OCI-LY7 (cell line): Measurements from ENCODE around the gene UBE2J2. TPM values are rescaled to one million over a fixed set of nuclear protein-coding genes. Genes with fewer than 3 reads are reported as not detected.

Experiments used
- BruUV-seq: library from RNA; stranded (reverse); fragments of 400-500 nt; replicated peaks from 2 replicates; lab custom pipeline; 2021; lab: Mats Ljungman, UMichigan
- CTCF ChIA-PET: fragments of 300-600 bp; sonication (Branson Sonifier 250); formaldehyde crosslinking; loops from one replicate; lab custom pipeline; 2022; ENCODE audit warnings: antibody characterized with exemption; ENCODE audit not compliant: unreplicated experiment; lab: Charles Lee
- POLR2A ChIA-PET: fragments of 300-600 bp; sonication (Branson Sonifier 250); formaldehyde crosslinking; loops from one replicate; lab custom pipeline; 2022; ENCODE audit warnings: antibody characterized with exemption; lab: Charles Lee
- DNase-seq: peaks from one replicate; pipeline ENCODE4 v3.0.0-alpha.2; 2015; ENCODE audit warnings: low spot score
- H2AFZ ChIP-seq: fragments of 200-600 bp; sonication (generic), shearing (Covaris generic); 2 replicates; pipeline ENCODE4 v1.6.1; 2014; ENCODE audit warnings: mild to moderate bottlenecking, antibody characterized with exemption, low read length, moderate library complexity
- H3K27ac ChIP-seq: fragments of 200-600 bp; sonication (generic); 2 replicates; pipeline ENCODE4 v1.5.1; 2014; ENCODE audit warnings: mixed run types, low read depth, mild to moderate bottlenecking, moderate library complexity, low read length, inconsistent platforms; ENCODE audit not compliant: poor library complexity, severe bottlenecking
- H3K36me3 ChIP-seq: fragments of 200-600 bp; sonication (generic); 2 replicates; pipeline ENCODE4 v1.6.1; 2014; ENCODE audit warnings: mild to moderate bottlenecking, antibody characterized with exemption, low read length, moderate library complexity, mixed read lengths; ENCODE audit not compliant: insufficient read depth
- H3K4me1 ChIP-seq: fragments of 200-600 bp; sonication (generic); 2 replicates; pipeline ENCODE4 v1.5.1; 2014; ENCODE audit warnings: mild to moderate bottlenecking, low read length; ENCODE audit not compliant: insufficient read depth, poor library complexity, severe bottlenecking
- H3K4me2 ChIP-seq: fragments of 200-600 bp; sonication (generic); 2 replicates; pipeline ENCODE4 v1.6.1; 2014; ENCODE audit warnings: mild to moderate bottlenecking, low read length
- H3K4me3 ChIP-seq: fragments of 200-600 bp; sonication (generic); 2 replicates; pipeline ENCODE4 v1.5.1; 2014; ENCODE audit warnings: mild to moderate bottlenecking, low read depth, low read length; ENCODE audit not compliant: poor library complexity, severe bottlenecking
- H3K79me2 ChIP-seq: fragments of 200-600 bp; sonication (generic); 2 replicates; pipeline ENCODE4 v1.6.1; 2016; ENCODE audit warnings: low read depth, mild to moderate bottlenecking, low read length, moderate library complexity, mixed read lengths; ENCODE audit not compliant: insufficient read depth
- H3K9me2 ChIP-seq: fragments of 200-600 bp; sonication (generic); 2 replicates; pipeline ENCODE4 v1.6.1; 2016; ENCODE audit warnings: mild to moderate bottlenecking, low read length, mixed read lengths; ENCODE audit not compliant: insufficient read depth
- H3K9me3 ChIP-seq: fragments of 200-600 bp; sonication (generic); 2 replicates; pipeline ENCODE4 v1.6.1; 2014; ENCODE audit warnings: mild to moderate bottlenecking, mixed run types, low read length, mixed read lengths
- H4K20me1 ChIP-seq: fragments of 200-600 bp; sonication (generic); 2 replicates; pipeline ENCODE4 v1.6.1; 2014; ENCODE audit warnings: mild to moderate bottlenecking, antibody characterized with exemption, low read length, moderate library complexity, mixed read lengths; ENCODE audit not compliant: insufficient read depth
- CTCF ChIP-seq: fragments of 200-600 bp; sonication (generic); conservative IDR thresholded peaks from 2 replicates; pipeline ENCODE4 v1.5.1; 2014; ENCODE audit warnings: mild to moderate bottlenecking, antibody characterized with exemption, low read length, moderate library complexity, mixed read lengths
- EZH2phosphoT487 ChIP-seq: fragments of 200-600 bp; sonication (generic); IDR thresholded peaks from 2 replicates; pipeline ENCODE4 v1.6.1; 2018; ENCODE audit warnings: low read depth, borderline replicate concordance, mild to moderate bottlenecking, mixed run types, antibody characterized with exemption, low read length, moderate library complexity, mixed read lengths
- intact Hi-C: fragments of 100-400 bp; cut with micrococcal nuclease; formaldehyde crosslinking; loops from one replicate; pipeline ENCODE4 v1.10.0; 2022; ENCODE audit not compliant: unreplicated experiment
- total RNA-seq, 2 experiments: library from RNA; depleted of rRNA in 1 of 2; stranded (reverse); fragments of >200 nt in 1 of 2; shearing (Covaris generic) in 1 of 2; gene quantifications; 2 replicates each; pipeline ENCODE4 v1.2.3, GENCODE V29; 2014 to 2022

Gene UBE2J2
- total RNA-seq, 2 experiments from 2014 or later: 69.2 to 88.7 TPM

DNA sequence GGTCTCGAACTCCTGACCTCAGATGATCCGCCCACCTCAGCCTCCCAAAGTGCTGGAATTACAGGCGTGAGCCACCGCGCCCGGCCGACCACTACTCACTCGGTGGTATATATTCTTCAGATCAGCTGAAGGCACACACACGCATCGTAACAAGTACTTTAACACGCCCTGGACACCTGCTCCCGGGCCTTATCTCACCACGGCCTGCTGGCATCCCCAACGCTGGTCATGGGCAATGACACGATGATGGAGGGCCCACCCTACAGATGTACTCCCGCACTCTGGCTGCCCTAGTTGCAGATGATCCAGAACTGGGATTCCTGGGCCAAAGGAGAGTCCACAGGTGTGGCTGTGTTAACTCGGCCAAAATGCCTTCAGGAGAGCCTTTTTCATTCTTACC, 11.6 kb downstream of the UBE2J2 start:
- ChIA-PET CTCF (no interaction called here), POLR2A (no interaction called here)
- Histone ChIP-seq H3K9me3 (no peaks in the 10 kb centered on the region), H3K4me1 (no peaks in the 10 kb centered on the region), H3K9me2 (no peaks in the 10 kb centered on the region), H3K27ac (no peak overlapping the region), H3K4me2 (no peak overlapping the region), H4K20me1 (no peaks in the 10 kb centered on the region), H2AFZ (no peak overlapping the region), H3K79me2 (no peaks in the 10 kb centered on the region), H3K4me3 (no peak overlapping the region), H3K36me3 (peaks cover 77% of the 10 kb centered on the region)
- DNase-seq: no peak
- intact Hi-C loops: no loop called here
- no peak for TF ChIP-seq EZH2phosphoT487
- no peak for TF ChIP-seq CTCF
- BruUV-seq: no TSS peak

DNA sequence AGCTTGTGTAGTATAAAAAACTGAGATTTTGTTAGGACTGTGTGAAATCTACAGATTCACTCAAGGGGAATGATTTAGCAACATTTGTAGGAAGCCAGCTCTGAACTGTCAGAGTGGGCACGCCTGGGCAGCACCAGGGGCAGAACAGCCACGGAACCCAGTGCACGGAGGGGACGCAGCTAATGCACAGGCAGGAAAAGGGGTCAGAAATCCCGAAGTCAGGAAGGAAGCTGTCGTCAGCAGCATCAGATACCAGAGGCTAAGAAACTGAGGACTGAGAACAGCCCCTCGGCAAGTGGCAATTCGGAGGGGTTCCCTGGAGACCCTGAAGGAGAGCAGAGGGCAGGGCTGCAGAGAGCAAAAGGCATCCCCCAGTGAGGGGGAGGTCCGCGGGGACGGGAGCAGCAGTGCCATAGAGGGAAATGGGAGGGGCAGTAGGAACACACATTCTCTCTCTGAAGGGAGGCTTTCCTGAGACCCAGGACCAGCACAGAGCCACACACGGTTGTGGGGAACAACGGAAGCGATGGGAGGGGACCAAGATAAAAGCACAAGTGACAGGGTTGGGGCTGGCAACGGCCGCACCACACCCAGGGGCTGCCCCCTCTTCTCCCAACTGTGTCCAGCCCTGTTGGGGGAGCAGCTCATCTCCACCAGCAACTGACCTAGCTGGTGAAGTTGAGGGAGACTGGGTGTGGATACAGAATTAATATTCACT, 12.7 kb downstream of the UBE2J2 start:
- TF ChIP-seq EZH2phosphoT487: no peak
- TF ChIP-seq CTCF: no peak
- Histone ChIP-seq H3K4me2 (no peak overlapping the region), H3K9me2 (no peaks in the 10 kb centered on the region), H3K9me3 (no peaks in the 10 kb centered on the region), H2AFZ (no peak overlapping the region), H3K36me3 (peaks cover 83% of the 10 kb centered on the region), H4K20me1 (no peaks in the 10 kb centered on the region), H3K4me1 (no peaks in the 10 kb centered on the region), H3K27ac (no peak overlapping the region), H3K4me3 (no peak overlapping the region), H3K79me2 (no peaks in the 10 kb centered on the region)
- BruUV-seq: no TSS peak
- intact Hi-C loops: no loop called here
- ChIA-PET CTCF (no interaction called here), POLR2A (interaction anchor here (0.7 to 0.8 kb wide), 2 partner anchors 12 to 145 kb away, joined by 3 read pairs; partner anchors contain the start of genes C1orf159 and UBE2J2)
- DNase-seq: no peak

DNA sequence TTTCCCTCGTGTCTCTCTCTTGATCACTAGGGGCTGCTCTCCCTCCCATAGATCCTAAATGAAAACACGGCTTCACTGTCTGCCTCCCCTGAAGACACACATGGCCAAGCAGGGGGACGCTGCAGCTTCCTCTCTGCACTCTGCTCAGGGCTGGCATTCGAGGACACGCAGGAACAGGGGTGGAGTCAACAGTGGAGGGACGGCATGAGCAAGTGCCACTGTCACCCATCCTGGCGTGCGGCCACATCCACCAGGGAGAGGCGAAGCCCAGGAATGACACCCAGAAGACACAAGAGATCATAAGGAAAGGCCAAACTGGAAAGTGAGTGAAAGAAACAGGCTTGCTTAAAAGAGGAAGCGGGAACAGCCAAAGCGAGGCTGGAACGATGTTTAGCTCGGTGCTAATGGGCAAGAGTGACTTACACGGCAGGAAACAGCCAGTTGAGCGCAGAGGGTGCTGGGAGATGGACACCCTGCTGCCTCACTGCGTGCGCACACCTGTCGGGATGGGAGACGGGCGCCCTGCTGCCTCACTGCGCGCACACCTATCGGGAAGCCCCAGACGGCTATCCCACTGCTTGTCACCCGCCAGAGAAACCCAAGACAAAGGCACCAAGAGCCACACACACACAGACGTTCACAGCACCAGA, 13.6 kb downstream of the UBE2J2 start:
- intact Hi-C loops: no loop called here
- Histone ChIP-seq H3K9me2 (no peaks in the 10 kb centered on the region), H3K4me2 (no peak overlapping the region), H4K20me1 (no peaks in the 10 kb centered on the region), H3K27ac (no peak overlapping the region), H3K36me3 (peaks cover 83% of the 10 kb centered on the region), H3K79me2 (no peaks in the 10 kb centered on the region), H3K4me1 (no peaks in the 10 kb centered on the region), H3K4me3 (no peak overlapping the region), H3K9me3 (no peaks in the 10 kb centered on the region), H2AFZ (no peak overlapping the region)
- DNase-seq: no peak
- POLR2A ChIA-PET: no interaction called here
- no peak for TF ChIP-seq CTCF
- no peak for TF ChIP-seq EZH2phosphoT487
- BruUV-seq: no TSS peak
- CTCF ChIA-PET: no interaction called here
